SK-N-SH (cell line): ENCODE data around the gene ACVRL1. TPM values are rescaled to one million over a fixed set of nuclear protein-coding genes. Genes with fewer than 3 reads are reported as not detected.

ENCODE experiments used
- CTCF ChIA-PET: fragments of 300-600, 350-600 bp; formaldehyde crosslinking; extraction: SDS; loops from one replicate; lab custom pipeline; 2021; lab: Yijun Ruan, JAX
- POLR2A ChIA-PET: fragments of 350-600 bp; sonication (Branson Sonifier 250); formaldehyde crosslinking; extraction: SDS; loops from one replicate; lab custom pipeline; 2020; ENCODE audit warnings: antibody characterized with exemption, inconsistent platforms; lab: Yijun Ruan, JAX
- DNase-seq: peaks from one replicate; pipeline ENCODE4 v3.0.0; 2012
- H2AFZ ChIP-seq: fragments of 200-600 bp; sonication (generic); 2 replicates; pipeline ENCODE4 v1.8.1; 2016; ENCODE audit warnings: antibody characterized with exemption, mild to moderate bottlenecking, low read depth
- H3F3A ChIP-seq: fragments of 200-600 bp; sonication (generic); replicated peaks from 2 replicates; pipeline ENCODE3; 2016; ENCODE audit warnings: antibody characterized with exemption, mild to moderate bottlenecking; ENCODE audit not compliant: insufficient read depth
- H3K27ac ChIP-seq, 2 experiments: fragments of 200-500 bp in 1 of 2; fragments of 200-600 bp in 1 of 2; sonication (Bioruptor generic) in 1 of 2; sonication (generic), shearing (Covaris generic) in 1 of 2; 2 replicates each; pipeline versions ENCODE4 v1.5.1 to v1.6.1; 2014 to 2016; ENCODE audit warnings: low read depth in 2 of 2, inconsistent platforms in 1 of 2, low read length in 1 of 2, mild to moderate bottlenecking in 1 of 2, mixed read lengths in 1 of 2
- H3K27me3 ChIP-seq: fragments of 200-600 bp; sonication (generic), shearing (Covaris generic); 2 replicates; pipeline ENCODE4 v1.6.1; 2016; ENCODE audit warnings: mixed run types; ENCODE audit not compliant: insufficient read depth
- H3K36me3 ChIP-seq, 2 experiments: fragments of 200-500 bp in 1 of 2; fragments of 200-600 bp in 1 of 2; sonication (Bioruptor generic) in 1 of 2; sonication (generic) in 1 of 2; replicated peaks in 1 of 2; 2 replicates each; pipeline versions ENCODE3 to v1.5.1; 2014 to 2016; ENCODE audit warnings: low read length in 1 of 2, mild to moderate bottlenecking in 1 of 2; ENCODE audit not compliant: insufficient read depth in 2 of 2, control insufficient read depth in 1 of 2
- H3K4me1 ChIP-seq, 2 experiments: fragments of 200-500 bp in 1 of 2; fragments of 200-600 bp in 1 of 2; sonication (Bioruptor generic) in 1 of 2; sonication (generic), shearing (Covaris generic) in 1 of 2; 2 replicates each; pipeline versions ENCODE4 v1.5.1 to v1.6.1; 2014 to 2016; ENCODE audit warnings: low read depth in 1 of 2, low read length in 1 of 2, mixed run types in 1 of 2; ENCODE audit not compliant: insufficient read depth in 2 of 2, control insufficient read depth in 1 of 2
- H3K4me2 ChIP-seq: fragments of 200-600 bp; sonication (generic), shearing (Covaris generic); 2 replicates; pipeline ENCODE4 v1.6.1; 2017; ENCODE audit warnings: mixed run types
- H3K4me3 ChIP-seq, 2 experiments: fragments of 200-500 bp in 1 of 2; fragments of 200-600 bp in 1 of 2; sonication (Bioruptor generic) in 1 of 2; sonication (generic), shearing (Covaris generic) in 1 of 2; 2 replicates each; pipeline versions ENCODE4 v1.5.1 to v1.8.1; 2014 to 2016; ENCODE audit warnings: low read depth in 2 of 2, inconsistent platforms in 1 of 2, low read length in 1 of 2, mild to moderate bottlenecking in 1 of 2, mixed read lengths in 1 of 2, moderate library complexity in 1 of 2
- H3K79me2 ChIP-seq: fragments of 200-600 bp; sonication (generic); 2 replicates; pipeline ENCODE4 v1.8.1; 2017; ENCODE audit warnings: mild to moderate bottlenecking; ENCODE audit not compliant: insufficient read depth
- H3K9ac ChIP-seq: fragments of 200-600 bp; sonication (generic); 2 replicates; pipeline ENCODE4 v1.6.1; 2017; ENCODE audit warnings: mixed run types
- H3K9me2 ChIP-seq: fragments of 200-600 bp; sonication (generic); 2 replicates; pipeline ENCODE4 v1.6.1; 2017; ENCODE audit warnings: mixed run types
- H3K9me3 ChIP-seq: fragments of 200-600 bp; sonication (generic); 2 replicates; pipeline ENCODE4 v1.6.1; 2017; ENCODE audit warnings: mixed run types, mild to moderate bottlenecking, moderate library complexity
- H4K20me1 ChIP-seq: fragments of 200-600 bp; sonication (generic); 2 replicates; pipeline ENCODE4 v1.6.1; 2017; ENCODE audit warnings: mild to moderate bottlenecking, mixed run types; ENCODE audit not compliant: insufficient read depth
- CTCF ChIP-seq: fragments of 200-600 bp; sonication (generic); IDR thresholded peaks from 2 replicates; pipeline ENCODE4 v1.6.1; 2017; ENCODE audit warnings: antibody characterized with exemption, mild to moderate bottlenecking, moderate library complexity
- ELF1 ChIP-seq: IDR thresholded peaks from 2 replicates; pipeline ENCODE4 v1.4.0; 2012
- EP300 ChIP-seq, 2 experiments: IDR thresholded peaks; 2 replicates each; pipeline versions ENCODE4 v1.4.0 to v1.6.1; 2012; ENCODE audit warnings: borderline replicate concordance in 1 of 2, low read depth in 1 of 2, low read length in 1 of 2
- EZH2phosphoT487 ChIP-seq: fragments of 200-600 bp; sonication (generic); IDR thresholded peaks from 2 replicates; pipeline ENCODE4 v1.6.1; 2017; ENCODE audit warnings: low read depth, mixed run types, mild to moderate bottlenecking, antibody characterized with exemption, moderate library complexity, borderline replicate concordance
- FOXM1 ChIP-seq: IDR thresholded peaks from 2 replicates; pipeline ENCODE4 v1.4.0; 2012; ENCODE audit warnings: low read depth, mild to moderate bottlenecking
- GATA2 ChIP-seq: sonication (generic); formaldehyde crosslinking; IDR thresholded peaks from 2 replicates; pipeline ENCODE4 v1.5.0; 2020; ENCODE audit warnings: mild to moderate bottlenecking, missing genetic modification reagents
- MEF2A ChIP-seq: IDR thresholded peaks from 2 replicates; pipeline ENCODE4 v1.4.0; 2012; ENCODE audit warnings: low read depth, borderline replicate concordance
- NFIC ChIP-seq: IDR thresholded peaks from 2 replicates; pipeline ENCODE4 v1.4.0; 2012; ENCODE audit warnings: borderline replicate concordance
- NRF1 ChIP-seq: IDR thresholded peaks from 2 replicates; pipeline ENCODE4 v1.6.1; 2012; ENCODE audit warnings: low read depth, mild to moderate bottlenecking, low read length
- RCOR1 ChIP-seq: fragments of 150-350 bp; IDR thresholded peaks from 2 replicates; pipeline ENCODE4 v1.6.1; 2017; ENCODE audit warnings: antibody characterized with exemption, low read length
- SIN3A ChIP-seq: IDR thresholded peaks from 2 replicates; pipeline ENCODE4 v1.6.1; 2012; ENCODE audit warnings: low read depth, mild to moderate bottlenecking, low read length, moderate library complexity, borderline replicate concordance
- SMC3 ChIP-seq: IDR thresholded peaks from 2 replicates; pipeline ENCODE4 v1.6.1; 2012; ENCODE audit warnings: low read depth, low read length, improper control_type of control experiment
- TCF12 ChIP-seq: IDR thresholded peaks from 2 replicates; pipeline ENCODE4 v1.4.0; 2012
- USF1 ChIP-seq: IDR thresholded peaks from 2 replicates; pipeline ENCODE4 v1.4.0; 2012; ENCODE audit warnings: low read depth, borderline replicate concordance
- ZBTB33 ChIP-seq: IDR thresholded peaks from 2 replicates; pipeline ENCODE4 v1.4.0; 2012; ENCODE audit warnings: low read depth, borderline replicate concordance
- WGBS: methylation state at CpG from one replicate; pipeline ENCODE4 v1.1.6; 2017; ENCODE audit warnings: low lambda C conversion rate; 5-methylcytosine and 5-hydroxymethylcytosine counted together
- polyA plus RNA-seq, 3 experiments: library from polyadenylated mRNA; depleted of rRNA; stranded (reverse); fragments of >200 nt; gene quantifications; 2 replicates each; pipeline ENCODE4 v1.2.3, GENCODE V29; 2012

The ACVRL1 gene
- polyA plus RNA-seq, 1 of the 3 experiments (the other 2 are of a cell fraction) = 0.07 TPM

- no peak overlapping the region for H3K27ac ChIP-seq
- H3K36me3 ChIP-seq = no peaks in the 10 kb centered on the region
- H3K79me2 ChIP-seq = no peaks in the 10 kb centered on the region
- TF ChIP-seq ELF1 = no peak
- no peak for TF ChIP-seq EP300 (IDR thresholded peaks at IDR 0.05; ENCODE audit: borderline replicate concordance in 1 of 2, low read depth in 1 of 2, low read length in 1 of 2)
- TF ChIP-seq NRF1 = no peak
- TF ChIP-seq NFIC = no peak
- no peak for TF ChIP-seq ZBTB33
- no peak for TF ChIP-seq MEF2A
- TF ChIP-seq SMC3 = no peak
- TF ChIP-seq FOXM1 = no peak
- TF ChIP-seq RCOR1 = no peak
- TF ChIP-seq GATA2 (CRISPR knock-in tag) = no peak
- TF ChIP-seq CTCF = no peak
- TF ChIP-seq TCF12 = no peak
- no peak for TF ChIP-seq EZH2phosphoT487
- no peak for TF ChIP-seq SIN3A
- no peak for TF ChIP-seq USF1
- ChIA-PET CTCF (interaction anchor here (0.8 to 10.1 kb wide), 10 partner anchors 10 to 197 kb away, joined by 3 to 55 read pairs (median 5); no protein-coding TSS in a partner anchor), POLR2A (no interaction called here)
- H3K9ac ChIP-seq = no peak overlapping the region
- peaks cover 0 to 31% of the 10 kb centered on the region in 2 experiments; a peak in 1 of 4 replicates for H3K4me1 ChIP-seq
- no peaks in the 10 kb centered on the region for H3K27me3 ChIP-seq
- H2AFZ ChIP-seq = no peak overlapping the region
- no peaks in the 10 kb centered on the region for H4K20me1 ChIP-seq
- no peaks in the 10 kb centered on the region for H3K9me2 ChIP-seq
- no peak for DNase-seq
- no peak overlapping the region for H3K4me3 ChIP-seq
- H3K9me3 ChIP-seq = no peaks in the 10 kb centered on the region
- H3F3A ChIP-seq = no peaks in the 10 kb centered on the region
- H3K4me2 ChIP-seq = no peak overlapping the region
- 73% methylated on average over 5 of the region's 5 CpGs for whole genome bisulfite sequencing
These were observed 17.4 kb downstream of the ACVRL1 start for GRCh38 chr12:51924551-51925319.
